Left colon (tissue), 2 donors: ENCODE measurements around the gene NAA10. TPM values are rescaled to one million over a fixed set of nuclear protein-coding genes. Genes with fewer than 3 reads are reported as not detected.

Source experiments
- ATAC-seq: fragments of 200-7000 bp; cut with Tn5 transposase; one replicate; pipeline ENCODE4 v1.9.1; 2020; ENCODE audit warnings: mild to moderate bottlenecking, moderate library complexity
- DNase-seq, 2 donors: peaks; one replicate each; pipeline ENCODE4 v3.0.0-alpha.2; 2020
- intact Hi-C, 2 donors: fragments of 100-400 bp; cut with DNase I in 1 of 2; cut with micrococcal nuclease in 1 of 2; formaldehyde crosslinking; loops; one replicate each; pipeline versions ENCODE4 v1.11.2 to v1.14.0; 2022; cut with DNase I, micrococcal nuclease
- total RNA-seq, 2 donors: library from RNA; stranded (reverse); fragmentation: NEBNext Ultra II Directional; extraction: Animal tissue kit (Norgen Biotek cat#: 25700); gene quantifications; one replicate each; pipeline ENCODE4 v1.2.1, GENCODE V29; 2021
- donor health status: DM: no; HTN: no; CAD: no.
- donor health status: DM: yes; HTN: yes; CAD: no.

NAA10 gene
- total RNA-seq, 2 donors from 2014 or later: 52.7 to 68.0 TPM

- no peak for ATAC-seq
- no peak for DNase-seq
- intact Hi-C loops: no loop called here
Measured at GRCh38 chrX:153933748-153934147, 1.1 kb downstream of the NAA10 start.

DNA sequence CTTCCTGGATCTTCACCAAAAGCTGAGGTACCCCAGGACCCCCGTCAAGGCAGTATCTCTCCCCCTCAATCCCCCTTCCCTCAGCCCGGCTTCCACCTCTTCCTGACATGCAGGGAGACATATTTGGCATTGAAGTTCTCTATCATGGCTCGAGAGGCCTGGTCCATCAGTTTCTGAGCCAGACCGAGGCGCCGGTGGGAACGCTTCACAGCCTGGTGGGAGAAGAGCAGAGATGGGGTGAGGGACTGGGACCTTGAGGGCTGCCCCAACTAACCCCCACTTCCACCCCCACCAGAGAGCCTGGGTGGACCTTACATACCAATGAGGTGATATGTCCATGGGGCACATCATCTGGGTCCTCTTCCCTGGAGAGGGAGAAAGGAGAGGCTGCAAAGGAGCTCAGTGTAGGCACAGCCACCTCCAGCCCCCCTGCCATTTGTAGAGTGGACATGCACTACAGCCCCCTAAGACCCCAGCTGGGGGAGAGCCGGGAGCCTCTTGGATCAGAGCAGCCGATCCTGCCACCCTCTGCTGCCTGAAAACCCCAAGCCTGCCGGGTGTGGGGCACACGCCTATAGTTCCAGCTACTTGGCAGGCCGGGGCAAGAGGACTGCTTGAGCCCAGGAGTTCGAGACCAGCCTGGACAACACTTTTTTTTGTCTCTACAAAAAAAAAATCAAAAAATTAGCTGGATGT, 2.5 kb downstream of the NAA10 start:
- DNase-seq (no peak), ATAC-seq (no peak)
- intact Hi-C loops: no loop called here

DNA sequence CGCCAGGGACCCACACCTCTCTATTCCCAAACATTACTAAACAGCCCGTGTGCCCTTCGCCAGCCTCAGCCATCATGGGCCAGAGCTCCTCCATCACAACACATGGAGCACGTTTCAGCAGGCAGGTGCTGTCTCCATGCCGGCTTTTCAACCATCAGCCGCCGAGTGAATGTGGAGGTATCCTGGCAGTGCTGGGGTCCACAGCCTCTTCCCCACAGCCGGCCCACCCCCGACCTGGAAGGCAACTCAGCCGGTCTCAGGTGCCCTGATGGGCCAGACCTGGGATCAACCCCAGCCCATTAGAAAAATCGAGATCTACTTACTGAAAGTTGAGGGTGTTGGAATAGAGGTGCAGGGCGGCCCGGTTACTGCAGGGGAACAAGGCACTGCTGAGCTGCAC, 3.1 kb downstream of the NAA10 start:
- no peak for DNase-seq
- no peak for ATAC-seq
- intact Hi-C loops: no loop called here

DNA sequence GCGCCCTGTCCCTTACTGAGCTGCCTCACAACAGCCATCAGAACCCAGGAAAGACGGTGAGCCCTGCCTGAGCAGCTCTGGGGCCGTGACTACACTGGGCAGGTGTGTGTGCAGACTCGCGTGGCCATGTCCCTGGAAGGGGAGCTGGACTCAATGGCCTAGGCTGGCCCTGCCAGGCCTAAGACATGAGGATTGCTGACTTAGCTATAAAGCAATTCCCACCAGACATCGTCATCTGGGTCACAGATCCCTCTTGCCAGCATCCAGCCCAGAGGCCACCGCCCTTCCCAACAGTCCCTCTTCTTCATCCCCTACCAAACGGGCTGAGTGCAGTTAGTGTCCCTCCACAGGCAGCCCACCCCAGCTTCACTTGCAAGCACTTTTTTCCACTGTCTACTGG, 3.7 kb downstream of the NAA10 start:
- DNase-seq (no peak), ATAC-seq (no peak)
- intact Hi-C loops: no loop called here

GRCh38 chrX:153930011-153930910, 4.6 kb downstream of the NAA10 start:
- ATAC-seq (no peak), DNase-seq (no peak)
- intact Hi-C loops: no loop called here

DNA sequence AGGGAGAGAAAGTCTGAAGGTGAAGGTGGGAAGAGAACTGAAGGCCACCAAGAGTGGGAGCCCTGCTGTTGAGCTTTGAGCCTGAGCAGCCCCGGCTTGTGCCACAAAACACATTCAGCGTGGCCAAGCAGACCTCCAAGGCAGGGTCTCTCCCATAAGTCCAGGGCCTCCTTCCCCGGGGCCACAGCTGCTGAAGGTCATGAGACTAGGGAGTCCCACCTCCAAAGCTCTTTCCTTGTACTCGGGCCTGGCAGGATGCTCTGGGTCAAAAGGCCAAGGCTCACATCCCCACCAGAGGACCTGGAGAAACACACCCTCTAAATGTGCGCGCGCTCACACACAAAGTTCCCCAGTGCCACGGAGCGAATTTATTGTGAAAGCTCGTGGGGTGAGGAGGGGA, 5.3 kb downstream of the NAA10 start:
- intact Hi-C loops: no loop called here
- no peak for DNase-seq
- ATAC-seq: no peak

GRCh38 chrX:153928846-153929245, 6.0 kb downstream of the NAA10 start:
- no peak for DNase-seq
- intact Hi-C loops: no loop called here
- no peak for ATAC-seq

- intact Hi-C loops: no loop called here
- peak; percentile 86 for ATAC-seq
- peak; percentile 95 to 96 for DNase-seq
Measured at GRCh38 chrX:153927922-153928760, 6.7 kb downstream of the NAA10 start.

- DNase-seq (no peak), ATAC-seq (no peak)
- intact Hi-C loops: no loop called here
Measured at GRCh38 chrX:153927672-153927921, 7.2 kb downstream of the NAA10 start.

DNA sequence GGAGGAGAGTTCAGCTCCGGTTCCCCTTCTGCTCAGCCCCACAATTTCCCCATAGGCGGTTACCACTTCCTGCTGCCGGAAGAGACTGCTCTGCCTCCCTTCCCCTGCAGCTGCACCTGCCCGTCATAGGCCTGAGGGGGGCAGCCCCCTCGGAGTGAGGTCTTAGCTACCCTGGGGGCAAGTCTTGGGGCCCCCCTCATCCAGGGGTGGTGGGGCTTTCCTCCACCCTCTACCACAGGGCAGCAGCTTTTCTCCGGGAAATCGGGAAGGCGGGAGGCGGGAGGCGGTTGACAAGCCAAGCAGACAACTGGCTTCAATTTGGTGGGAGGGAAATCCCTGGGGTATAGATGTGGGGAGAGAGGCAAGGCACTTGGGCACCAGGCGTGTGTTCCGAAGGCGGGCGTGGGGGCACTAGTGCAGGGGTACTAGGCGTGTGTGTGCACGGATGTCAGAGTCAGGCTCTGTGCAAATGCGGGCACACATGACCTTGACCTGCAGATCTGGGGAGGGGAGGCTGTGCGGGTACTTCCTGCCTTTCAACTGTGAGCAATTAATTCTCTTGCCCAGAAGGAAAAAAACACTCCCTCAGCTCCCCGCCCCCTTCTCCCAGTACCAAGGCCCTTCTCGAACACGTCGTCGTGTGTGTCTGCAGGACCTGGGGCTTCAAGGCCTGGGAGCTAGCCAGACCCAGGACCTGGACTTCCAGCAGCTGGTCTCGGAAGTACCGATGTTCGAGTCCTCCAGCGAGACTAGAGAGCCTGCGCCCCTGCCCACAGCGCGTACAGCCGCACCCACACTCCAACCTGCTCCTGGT, 7.8 kb downstream of the NAA10 start:
- DNase-seq (peak; percentile 64 to 69), ATAC-seq (peak; percentile 25)
- intact Hi-C loops: no loop called here

DNA sequence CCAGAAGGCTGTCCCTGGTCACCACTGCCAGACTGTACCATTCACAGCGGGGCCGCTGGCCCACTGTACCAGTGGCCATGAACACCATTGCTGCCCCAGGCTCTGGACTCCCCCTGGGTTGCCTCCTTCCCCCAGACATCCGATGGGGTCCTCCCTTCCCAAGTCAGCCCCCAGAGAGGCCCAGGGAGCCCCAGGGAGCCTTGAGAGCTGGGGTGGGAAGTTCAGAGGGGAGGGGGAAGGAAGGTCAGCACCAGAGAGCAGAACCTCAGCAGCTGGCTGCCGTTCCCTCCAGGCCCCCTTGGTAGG, 8.3 kb downstream of the NAA10 start:
- ATAC-seq: no peak
- no peak for DNase-seq
- intact Hi-C loops: no loop called here

DNA sequence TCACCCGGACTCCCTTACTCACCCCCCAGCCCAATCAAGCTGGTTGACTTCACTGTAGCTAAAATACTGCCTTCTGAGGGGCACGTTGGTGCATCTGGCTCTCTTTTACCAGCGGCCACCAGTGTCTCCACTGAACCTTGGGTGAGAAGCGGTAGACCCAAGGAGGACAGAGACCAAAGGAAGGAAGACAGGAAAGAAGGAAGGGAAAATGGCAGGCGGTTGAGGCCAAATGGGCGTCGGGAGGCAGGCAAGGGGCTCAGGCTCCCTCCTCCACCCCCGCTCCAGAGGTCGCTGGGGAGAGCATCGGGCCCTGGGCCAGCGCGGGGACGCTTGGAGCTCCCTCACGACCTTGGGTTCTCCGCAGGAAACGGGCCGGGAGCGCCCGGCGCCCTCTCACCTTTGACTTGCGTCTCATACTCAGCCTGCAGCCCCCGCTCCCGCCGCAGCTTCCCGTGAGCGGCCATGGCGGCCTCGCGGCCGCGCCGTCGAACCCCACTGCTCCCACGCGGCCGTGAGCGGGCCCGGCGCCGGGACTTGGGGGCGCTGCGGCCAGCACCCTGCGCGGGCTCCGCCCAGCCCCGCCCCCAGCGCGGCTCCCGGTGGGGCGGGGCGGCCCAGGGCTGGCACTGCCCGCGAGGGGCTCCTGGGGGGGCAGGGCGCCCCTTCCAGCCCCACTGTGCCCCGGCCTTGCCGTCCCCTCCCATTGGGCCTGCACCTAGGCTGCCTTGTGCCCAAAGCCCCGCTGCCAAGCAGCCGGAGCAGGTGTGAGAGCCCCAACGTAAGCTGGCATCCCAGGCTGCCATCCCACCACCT, 8.9 kb downstream of the NAA10 start, which contains the start of gene ARHGAP4:
ARHGAP4 (minus strand) TSS at position 526 of the 813 bp plus-strand sequence; CDS start at position 464, 62 bp downstream.
- peak in 1 of 2 donors; percentile 48 for DNase-seq
- ATAC-seq: no peak
- intact Hi-C loops: no loop called here

DNA sequence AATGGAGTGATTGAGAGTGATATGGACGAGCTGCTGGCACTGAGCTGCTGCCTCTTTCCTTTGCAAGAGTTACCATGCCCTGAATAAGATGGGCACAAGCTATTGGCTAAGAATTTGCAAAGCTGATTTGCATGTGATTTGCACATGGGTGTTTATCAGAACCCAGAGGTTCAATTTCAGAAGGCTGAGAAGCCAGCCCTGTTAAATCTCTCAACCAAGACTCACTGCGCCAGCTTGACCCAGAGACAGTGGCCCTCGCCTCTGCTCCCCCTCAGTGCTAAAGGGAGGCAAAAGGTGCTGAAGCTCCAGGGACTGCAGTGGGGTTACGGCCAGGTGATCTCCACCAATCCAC, 9.5 kb downstream of the NAA10 start:
- intact Hi-C loops: no loop called here
- ATAC-seq (no peak), DNase-seq (no peak)

DNA sequence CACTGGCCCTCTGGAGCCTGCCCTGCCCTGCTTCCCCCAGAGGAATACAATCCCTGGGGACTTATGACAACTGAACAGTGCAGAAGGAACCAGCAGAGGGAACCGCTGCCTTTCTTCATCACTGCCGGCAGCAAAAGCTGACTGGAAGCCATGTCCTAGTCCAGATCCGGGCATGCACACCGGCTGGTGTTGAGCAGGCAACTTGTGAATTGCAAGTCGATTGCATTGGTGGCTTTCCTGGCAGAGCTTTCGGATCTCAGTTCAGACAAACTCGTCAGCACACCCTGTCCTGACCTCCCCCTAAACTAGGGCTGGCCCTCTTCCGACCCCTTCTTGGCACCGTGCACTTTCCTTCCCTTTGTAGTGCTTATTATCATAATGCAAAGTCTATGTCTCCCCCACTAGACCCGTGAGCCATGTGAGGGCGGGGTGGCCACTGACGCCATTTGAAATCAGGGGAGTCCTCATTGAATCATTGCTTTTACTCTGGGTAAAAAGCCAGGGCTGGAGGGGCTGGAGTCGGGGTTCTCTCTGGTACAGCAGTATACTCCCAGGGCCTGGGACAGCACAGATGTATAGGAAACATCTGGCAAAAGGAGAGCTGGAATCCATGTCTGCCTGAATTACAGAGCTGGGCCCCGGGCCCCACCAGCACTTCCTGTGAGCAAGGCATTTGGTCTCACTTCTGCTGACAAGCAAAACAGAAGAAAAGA, 10.5 kb downstream of the NAA10 start:
- intact Hi-C loops: no loop called here
- ATAC-seq: no peak
- DNase-seq: peak in 1 of 2 donors; percentile 37

DNA sequence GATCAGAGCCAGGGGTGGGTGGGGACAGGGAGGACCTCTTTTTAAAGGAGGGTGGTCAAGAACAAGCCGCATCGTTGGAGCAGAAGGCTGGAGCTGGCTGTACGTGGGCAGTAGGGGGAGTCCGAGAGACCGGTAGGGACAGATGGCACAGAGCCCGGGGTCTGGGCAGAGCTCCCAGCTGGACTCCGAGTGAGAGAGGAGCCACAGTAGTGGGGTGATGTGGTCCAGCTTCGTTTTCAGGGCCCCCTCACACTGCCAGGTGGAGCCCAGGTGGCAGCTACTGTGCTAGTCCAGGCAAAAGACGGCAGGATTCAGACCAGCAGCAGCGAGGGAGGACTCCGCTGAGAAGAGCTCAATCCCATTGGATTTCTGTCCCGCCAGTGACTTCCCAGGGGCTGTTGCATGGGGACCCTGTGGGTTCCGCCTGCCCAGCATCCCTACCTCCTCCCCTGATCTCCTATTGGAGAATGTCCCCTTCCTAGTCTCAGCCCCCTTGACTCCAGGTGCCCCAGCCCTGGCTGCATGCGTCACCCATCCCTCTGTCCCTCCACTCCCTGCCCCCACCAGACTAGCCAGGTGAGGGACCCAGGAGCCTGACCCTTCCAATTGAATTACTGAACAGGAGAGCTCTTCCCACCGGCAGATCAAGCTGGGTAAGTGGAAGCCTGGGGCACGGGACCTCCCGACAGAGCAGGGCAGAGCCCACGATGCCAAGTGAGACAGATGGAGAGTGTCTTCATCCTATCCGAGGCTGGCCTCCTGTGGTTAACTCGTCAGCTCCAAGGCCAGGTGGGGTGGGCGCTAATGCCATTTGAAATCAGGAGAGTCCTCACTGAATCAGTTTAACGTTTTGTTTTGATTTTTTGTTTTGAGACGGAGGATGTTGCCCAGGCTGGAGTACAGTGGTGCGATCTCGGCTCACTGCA, 11.6 kb downstream of the NAA10 start:
- intact Hi-C loops: no loop called here
- DNase-seq (peak; percentile 69 to 71), ATAC-seq (peak; percentile 24)

- ATAC-seq (no peak), DNase-seq (no peak)
- intact Hi-C loops: no loop called here
Measured at GRCh38 chrX:153921511-153922446, 13.1 kb downstream of the NAA10 start.
